ENCODE data around the gene IL1RAPL1.

The IL1RAPL1 gene

GRCh38 chrX:29281078-29281742 is 694.0 kb downstream of the IL1RAPL1 start:
- no peak for ATAC-seq
- TF ChIP-seq TCF4 (CRISPR knock-in tag; IDR thresholded peaks at IDR 0.05; ENCODE audit: borderline replicate concordance) (no peak), ISL1 (CRISPR knock-in tag; IDR thresholded peaks at IDR 0.05) (no peak), ZFP30 (CRISPR knock-in tag; IDR thresholded peaks at IDR 0.05) (no peak), TOX (CRISPR knock-in tag; IDR thresholded peaks at IDR 0.05; ENCODE audit: borderline replicate concordance) (no peak), CREB5 (CRISPR knock-in tag; IDR thresholded peaks at IDR 0.05; ENCODE audit: low read depth) (no peak), GLIS3 (CRISPR knock-in tag; IDR thresholded peaks at IDR 0.05) (no peak), ZC3H10 (CRISPR knock-in tag; IDR thresholded peaks at IDR 0.05) (no peak), CSDC2 (CRISPR knock-in tag; IDR thresholded peaks at IDR 0.05) (no peak), OSR1 (CRISPR knock-in tag; IDR thresholded peaks at IDR 0.05) (no peak), ZNF8 (CRISPR knock-in tag; IDR thresholded peaks at IDR 0.05) (no peak), ESRRG (CRISPR knock-in tag; IDR thresholded peaks at IDR 0.05) (no peak), ZNF70 (CRISPR knock-in tag; IDR thresholded peaks at IDR 0.05) (no peak), POU6F1 (CRISPR knock-in tag; IDR thresholded peaks at IDR 0.05; ENCODE audit: borderline replicate concordance, low read depth) (no peak), PPARA (CRISPR knock-in tag; IDR thresholded peaks at IDR 0.05; ENCODE audit: borderline replicate concordance) (no peak), ZNF565 (CRISPR knock-in tag; conservative IDR thresholded peaks at IDR 0.05; ENCODE audit: low read depth) (no peak), ZFP3 (CRISPR knock-in tag; IDR thresholded peaks at IDR 0.05) (no peak), ARNTL (CRISPR knock-in tag; IDR thresholded peaks at IDR 0.05; ENCODE audit: borderline replicate concordance, low read depth) (no peak)

GRCh38 chrX:29285664-29286063 is 698.4 kb downstream of the IL1RAPL1 start:
- no peak for ATAC-seq
- TF ChIP-seq ZNF8 (CRISPR knock-in tag; IDR thresholded peaks at IDR 0.05) = no peak
- TF ChIP-seq PATZ1 (CRISPR knock-in tag; IDR thresholded peaks at IDR 0.05; ENCODE audit: borderline replicate concordance) = no peak
- no peak for TF ChIP-seq TCF4 (CRISPR knock-in tag; IDR thresholded peaks at IDR 0.05; ENCODE audit: borderline replicate concordance)
- TF ChIP-seq GLIS3 (CRISPR knock-in tag; IDR thresholded peaks at IDR 0.05) = no peak
- TF ChIP-seq ZNF70 (CRISPR knock-in tag; IDR thresholded peaks at IDR 0.05) = no peak
- no peak for TF ChIP-seq PPARA (CRISPR knock-in tag; IDR thresholded peaks at IDR 0.05; ENCODE audit: borderline replicate concordance)

- no peak for TF ChIP-seq ZNF70 (CRISPR knock-in tag; IDR thresholded peaks at IDR 0.05)
- ATAC-seq = peak; percentile 22; the same call in 1 of the 3 replicates
Measured at GRCh38 chrX:29295987-29296680, 708.9 kb downstream of the IL1RAPL1 start.

- no peak for TF ChIP-seq BACH2 (CRISPR knock-in tag; IDR thresholded peaks at IDR 0.05; ENCODE audit: borderline replicate concordance)
- no peak for TF ChIP-seq ZFP30 (CRISPR knock-in tag; IDR thresholded peaks at IDR 0.05)
- TF ChIP-seq ESRRG (CRISPR knock-in tag; IDR thresholded peaks at IDR 0.05) = no peak
- no peak for ATAC-seq
Measured at GRCh38 chrX:29297171-29297800, 710.0 kb downstream of the IL1RAPL1 start.

- no peak for ATAC-seq
- TF ChIP-seq ZNF565 (CRISPR knock-in tag; conservative IDR thresholded peaks at IDR 0.05; ENCODE audit: low read depth) (no peak), OSR1 (CRISPR knock-in tag; IDR thresholded peaks at IDR 0.05) (no peak), TSHZ2 (CRISPR knock-in tag; IDR thresholded peaks at IDR 0.05) (no peak)
Measured at GRCh38 chrX:29299684-29300083, 712.4 kb downstream of the IL1RAPL1 start.

Measured in SK-N-SH treated with all-trans-retinoic acid at 6 μM for 48 hours (cell line).